Lung (tissue), 12 donors: Measurements from ENCODE around the gene LONP2. TPM values are rescaled to one million over a fixed set of nuclear protein-coding genes. Genes with fewer than 3 reads are reported as not detected.

ENCODE experiments used
- ATAC-seq: fragments of 200-7000 bp; cut with Tn5 transposase; one replicate; pipeline ENCODE4 v1.9.1; 2020; ENCODE audit warnings: moderate number of reproducible peaks; ENCODE audit not compliant: insufficient read depth, low FRiP score
- DNase-seq, 3 donors: peaks; one replicate each; pipeline ENCODE4 v3.0.0-alpha.2; 2013 to 2017
- H3K27ac ChIP-seq, 2 donors: one replicate each; pipeline ENCODE4 v1.5.1; 2013; ENCODE audit warnings: mild to moderate bottlenecking in 2 of 2, moderate library complexity in 2 of 2, control low read depth in 1 of 2, inconsistent platforms in 1 of 2, low read depth in 1 of 2, low read length in 1 of 2
- H3K27me3 ChIP-seq, 3 donors: one replicate each; pipeline ENCODE4 v1.5.1; 2013; ENCODE audit warnings: low read length in 2 of 3; ENCODE audit not compliant: control insufficient read depth in 3 of 3, insufficient read depth in 3 of 3
- H3K36me3 ChIP-seq, 4 donors: one replicate each; pipeline ENCODE4 v1.5.1; 2013; ENCODE audit warnings: low read length in 4 of 4, mild to moderate bottlenecking in 1 of 4, moderate library complexity in 1 of 4; ENCODE audit not compliant: control insufficient read depth in 4 of 4, insufficient read depth in 4 of 4
- H3K4me1 ChIP-seq, 5 donors: one replicate each; pipeline ENCODE4 v1.5.1; 2013; ENCODE audit warnings: low read length in 5 of 5, mild to moderate bottlenecking in 2 of 5, moderate library complexity in 1 of 5; ENCODE audit not compliant: control insufficient read depth in 5 of 5, insufficient read depth in 5 of 5
- H3K4me3 ChIP-seq: one replicate; pipeline ENCODE4 v1.5.1; 2013; ENCODE audit warnings: mild to moderate bottlenecking, control low read depth, moderate library complexity
- H3K9ac ChIP-seq, 2 donors: one replicate each; pipeline ENCODE4 v1.5.1; 2013; ENCODE audit warnings: low read length in 2 of 2, control low read depth in 1 of 2; ENCODE audit not compliant: insufficient read depth in 1 of 2
- H3K9me3 ChIP-seq, 4 donors: one replicate each; pipeline ENCODE4 v1.5.1; 2013; ENCODE audit warnings: low read length in 3 of 4, mild to moderate bottlenecking in 1 of 4, moderate library complexity in 1 of 4; ENCODE audit not compliant: control insufficient read depth in 4 of 4, insufficient read depth in 3 of 4
- CTCF ChIP-seq: IDR thresholded peaks from 2 replicates; pipeline ENCODE4 v1.5.1; 2012; ENCODE audit warnings: mild to moderate bottlenecking; ENCODE audit errors: control extremely low read depth, extremely low read depth
- whole genome bisulfite sequencing, 2 donors: extraction: QIAGEN DNeasy Blood & Tissue Kit; methylation state at CpG; one replicate each; pipeline ENCODE4 v1.1.7; 2013; 5-methylcytosine and 5-hydroxymethylcytosine counted together
- polyA plus RNA-seq, 2 donors: library from polyadenylated mRNA; stranded (reverse); fragments of 200-250 nt; gene quantifications; one replicate each; pipeline ENCODE4 v1.2.1, GENCODE V29; 2013
- total RNA-seq, 2 donors: library from RNA; depleted of rRNA in 1 of 2; stranded (reverse); fragments of >200 nt in 1 of 2; gene quantifications; one replicate each; pipeline ENCODE4 v1.2.1, GENCODE V29; 2014 to 2021
- donor health status: control.
- donor health status: control.
- donor health status: Bipolar disorder and iron deficiency.
- donor health status: healthy.
- donor health status: DM: yes; HTN: yes; CAD: no.

The LONP2 gene
- total and polyA plus RNA-seq, 4 donors: 20.7 to 81.5 (median 46.1) TPM

- DNase-seq (peak in 2 of 3 donors; percentile 6 to 49), ATAC-seq (no peak)
- no peaks in the 10 kb centered on the region for H3K9me3 ChIP-seq
- TF ChIP-seq CTCF: no peak
- H3K27ac ChIP-seq: no peak overlapping the region
- peaks cover 0 to 7% (median 6%) of the 10 kb centered on the region in 5 donors for H3K4me1 ChIP-seq
- no peaks in the 10 kb centered on the region for H3K27me3 ChIP-seq
- no peak overlapping the region for H3K9ac ChIP-seq
- 74 to 82% methylated on average over 7 of the region's 7 CpGs for WGBS, 2 donors
- peaks cover 3 to 6% (median 5%) of the 10 kb centered on the region in 4 donors for H3K36me3 ChIP-seq
- no peak overlapping the region for H3K4me3 ChIP-seq
These were observed 80.0 kb downstream of the LONP2 start for GRCh38 chr16:48323783-48324775.

- 76 to 79% methylated on average over 4 of the region's 4 CpGs for WGBS, 2 donors
- Histone ChIP-seq H3K9me3 (no peaks in the 10 kb centered on the region), H3K27me3 (no peaks in the 10 kb centered on the region), H3K36me3 (peaks cover 0 to 4% (median 2%) of the 10 kb centered on the region in 4 donors), H3K4me1 (peaks cover 0 to 7% (median 0%) of the 10 kb centered on the region in 5 donors), H3K4me3 (no peak overlapping the region), H3K9ac (no peak overlapping the region), H3K27ac (no peak overlapping the region)
- TF ChIP-seq CTCF: no peak
- no peak for ATAC-seq
- no peak for DNase-seq
These were observed 82.8 kb downstream of the LONP2 start for GRCh38 chr16:48326915-48327314.

GRCh38 chr16:48329138-48329537 is 85.0 kb downstream of the LONP2 start:
- ATAC-seq (no peak), DNase-seq (no peak)
- Histone ChIP-seq H3K36me3 (peaks cover 0 to 5% (median 2%) of the 10 kb centered on the region in 4 donors), H3K27me3 (no peaks in the 10 kb centered on the region), H3K9ac (no peak overlapping the region), H3K27ac (no peak overlapping the region), H3K4me3 (no peak overlapping the region), H3K9me3 (no peaks in the 10 kb centered on the region), H3K4me1 (peaks cover 0 to 4% (median 0%) of the 10 kb centered on the region in 5 donors)
- no peak for TF ChIP-seq CTCF
- WGBS, 2 donors: 77 to 95% methylated on average over 4 of the region's 4 CpGs
